OCI-LY7 (cell line): Measurements from ENCODE around the gene ALDOA. TPM values are rescaled to one million over a fixed set of nuclear protein-coding genes. Genes with fewer than 3 reads are reported as not detected.
A peak's percentile ranks its signal among the peaks of the same experiment; 100 is the strongest.

Source experiments
- BruUV-seq: library from RNA; stranded (reverse); fragments of 400-500 nt; replicated peaks from 2 replicates; lab custom pipeline; 2021; lab: Mats Ljungman, UMichigan
- CTCF ChIA-PET: fragments of 300-600 bp; sonication (Branson Sonifier 250); formaldehyde crosslinking; loops from one replicate; lab custom pipeline; 2022; ENCODE audit warnings: antibody characterized with exemption; ENCODE audit not compliant: unreplicated experiment; lab: Charles Lee
- POLR2A ChIA-PET: fragments of 300-600 bp; sonication (Branson Sonifier 250); formaldehyde crosslinking; loops from one replicate; lab custom pipeline; 2022; ENCODE audit warnings: antibody characterized with exemption; lab: Charles Lee
- DNase-seq: peaks from one replicate; pipeline ENCODE4 v3.0.0-alpha.2; 2015; ENCODE audit warnings: low spot score
- H2AFZ ChIP-seq: fragments of 200-600 bp; sonication (generic), shearing (Covaris generic); 2 replicates; pipeline ENCODE4 v1.6.1; 2014; ENCODE audit warnings: mild to moderate bottlenecking, antibody characterized with exemption, low read length, moderate library complexity
- H3K27ac ChIP-seq: fragments of 200-600 bp; sonication (generic); 2 replicates; pipeline ENCODE4 v1.5.1; 2014; ENCODE audit warnings: mixed run types, low read depth, mild to moderate bottlenecking, moderate library complexity, low read length, inconsistent platforms; ENCODE audit not compliant: poor library complexity, severe bottlenecking
- H3K36me3 ChIP-seq: fragments of 200-600 bp; sonication (generic); 2 replicates; pipeline ENCODE4 v1.6.1; 2014; ENCODE audit warnings: mild to moderate bottlenecking, antibody characterized with exemption, low read length, moderate library complexity, mixed read lengths; ENCODE audit not compliant: insufficient read depth
- H3K4me1 ChIP-seq: fragments of 200-600 bp; sonication (generic); 2 replicates; pipeline ENCODE4 v1.5.1; 2014; ENCODE audit warnings: mild to moderate bottlenecking, low read length; ENCODE audit not compliant: insufficient read depth, poor library complexity, severe bottlenecking
- H3K4me2 ChIP-seq: fragments of 200-600 bp; sonication (generic); 2 replicates; pipeline ENCODE4 v1.6.1; 2014; ENCODE audit warnings: mild to moderate bottlenecking, low read length
- H3K4me3 ChIP-seq: fragments of 200-600 bp; sonication (generic); 2 replicates; pipeline ENCODE4 v1.5.1; 2014; ENCODE audit warnings: mild to moderate bottlenecking, low read depth, low read length; ENCODE audit not compliant: poor library complexity, severe bottlenecking
- H3K79me2 ChIP-seq: fragments of 200-600 bp; sonication (generic); 2 replicates; pipeline ENCODE4 v1.6.1; 2016; ENCODE audit warnings: low read depth, mild to moderate bottlenecking, low read length, moderate library complexity, mixed read lengths; ENCODE audit not compliant: insufficient read depth
- H3K9me2 ChIP-seq: fragments of 200-600 bp; sonication (generic); 2 replicates; pipeline ENCODE4 v1.6.1; 2016; ENCODE audit warnings: mild to moderate bottlenecking, low read length, mixed read lengths; ENCODE audit not compliant: insufficient read depth
- H3K9me3 ChIP-seq: fragments of 200-600 bp; sonication (generic); 2 replicates; pipeline ENCODE4 v1.6.1; 2014; ENCODE audit warnings: mild to moderate bottlenecking, mixed run types, low read length, mixed read lengths
- H4K20me1 ChIP-seq: fragments of 200-600 bp; sonication (generic); 2 replicates; pipeline ENCODE4 v1.6.1; 2014; ENCODE audit warnings: mild to moderate bottlenecking, antibody characterized with exemption, low read length, moderate library complexity, mixed read lengths; ENCODE audit not compliant: insufficient read depth
- EZH2phosphoT487 ChIP-seq: fragments of 200-600 bp; sonication (generic); IDR thresholded peaks from 2 replicates; pipeline ENCODE4 v1.6.1; 2018; ENCODE audit warnings: low read depth, borderline replicate concordance, mild to moderate bottlenecking, mixed run types, antibody characterized with exemption, low read length, moderate library complexity, mixed read lengths
- intact Hi-C: fragments of 100-400 bp; cut with micrococcal nuclease; formaldehyde crosslinking; loops from one replicate; pipeline ENCODE4 v1.10.0; 2022; ENCODE audit not compliant: unreplicated experiment
- total RNA-seq, 2 experiments: library from RNA; depleted of rRNA in 1 of 2; stranded (reverse); fragments of >200 nt in 1 of 2; shearing (Covaris generic) in 1 of 2; gene quantifications; 2 replicates each; pipeline ENCODE4 v1.2.3, GENCODE V29; 2014 to 2022
- TF ChIP-seq, protein P1 (sequence below): fragments of 200-600 bp; sonication (generic); conservative IDR thresholded peaks from 2 replicates; pipeline ENCODE4 v1.5.1; 2014; ENCODE audit warnings: mild to moderate bottlenecking, antibody characterized with exemption, low read length, moderate library complexity, mixed read lengths

The ALDOA gene
- total RNA-seq, 2 experiments from 2014 or later, result 809 to 1,029 TPM

DNA sequence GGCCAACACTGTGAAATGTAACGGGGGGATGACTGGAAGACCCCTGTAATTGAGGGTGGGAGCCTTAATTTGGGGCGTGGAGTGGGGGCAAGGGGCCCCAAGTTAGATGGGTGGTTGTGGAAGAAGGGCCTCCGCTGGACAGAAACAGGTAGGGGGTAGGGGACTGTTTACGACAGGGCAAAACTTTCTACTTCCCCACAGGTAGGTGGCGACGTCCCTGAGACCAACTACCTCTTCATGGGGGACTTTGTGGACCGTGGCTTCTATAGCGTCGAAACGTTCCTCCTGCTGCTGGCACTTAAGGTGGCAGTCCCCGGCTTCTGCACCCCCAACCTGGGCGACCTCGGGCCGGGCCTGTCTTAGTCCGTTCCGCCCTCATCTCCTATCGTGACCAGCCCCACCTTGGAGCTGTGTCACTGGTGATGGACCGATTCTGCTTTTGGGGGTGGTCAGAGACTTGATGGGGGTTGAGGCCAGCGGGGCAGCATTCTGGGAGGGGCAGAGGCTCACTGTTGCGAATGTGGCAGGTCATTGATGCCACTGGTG lies 17.1 kb downstream of the ALDOA start:
- POLR2A ChIA-PET, result interaction anchor here (0.6 kb wide), 1 partner anchor 9 kb away, joined by 5 read pairs; the partner anchor contains the start of gene TBX6
- no peak overlapping the region for H3K4me3 ChIP-seq
- BruUV-seq, result no TSS peak
- peaks cover 4% of the 10 kb centered on the region for H3K4me1 ChIP-seq
- H3K9me3 ChIP-seq, result no peaks in the 10 kb centered on the region
- TF ChIP-seq EZH2phosphoT487, result no peak
- TF ChIP-seq, protein P1, sequence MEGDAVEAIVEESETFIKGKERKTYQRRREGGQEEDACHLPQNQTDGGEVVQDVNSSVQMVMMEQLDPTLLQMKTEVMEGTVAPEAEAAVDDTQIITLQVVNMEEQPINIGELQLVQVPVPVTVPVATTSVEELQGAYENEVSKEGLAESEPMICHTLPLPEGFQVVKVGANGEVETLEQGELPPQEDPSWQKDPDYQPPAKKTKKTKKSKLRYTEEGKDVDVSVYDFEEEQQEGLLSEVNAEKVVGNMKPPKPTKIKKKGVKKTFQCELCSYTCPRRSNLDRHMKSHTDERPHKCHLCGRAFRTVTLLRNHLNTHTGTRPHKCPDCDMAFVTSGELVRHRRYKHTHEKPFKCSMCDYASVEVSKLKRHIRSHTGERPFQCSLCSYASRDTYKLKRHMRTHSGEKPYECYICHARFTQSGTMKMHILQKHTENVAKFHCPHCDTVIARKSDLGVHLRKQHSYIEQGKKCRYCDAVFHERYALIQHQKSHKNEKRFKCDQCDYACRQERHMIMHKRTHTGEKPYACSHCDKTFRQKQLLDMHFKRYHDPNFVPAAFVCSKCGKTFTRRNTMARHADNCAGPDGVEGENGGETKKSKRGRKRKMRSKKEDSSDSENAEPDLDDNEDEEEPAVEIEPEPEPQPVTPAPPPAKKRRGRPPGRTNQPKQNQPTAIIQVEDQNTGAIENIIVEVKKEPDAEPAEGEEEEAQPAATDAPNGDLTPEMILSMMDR, result peak; percentile 55
- no peak overlapping the region for H3K4me2 ChIP-seq
- intact Hi-C loops, result no loop called here
- H2AFZ ChIP-seq, result no peak overlapping the region
- CTCF ChIA-PET, result no interaction called here
- H4K20me1 ChIP-seq, result no peaks in the 10 kb centered on the region
- H3K36me3 ChIP-seq, result peaks cover 94% of the 10 kb centered on the region
- no peak for DNase-seq
- peaks cover 20% of the 10 kb centered on the region; the same call in 1 of the 2 replicates for H3K79me2 ChIP-seq
- H3K9me2 ChIP-seq, result no peaks in the 10 kb centered on the region
- H3K27ac ChIP-seq, result no peak overlapping the region

DNA sequence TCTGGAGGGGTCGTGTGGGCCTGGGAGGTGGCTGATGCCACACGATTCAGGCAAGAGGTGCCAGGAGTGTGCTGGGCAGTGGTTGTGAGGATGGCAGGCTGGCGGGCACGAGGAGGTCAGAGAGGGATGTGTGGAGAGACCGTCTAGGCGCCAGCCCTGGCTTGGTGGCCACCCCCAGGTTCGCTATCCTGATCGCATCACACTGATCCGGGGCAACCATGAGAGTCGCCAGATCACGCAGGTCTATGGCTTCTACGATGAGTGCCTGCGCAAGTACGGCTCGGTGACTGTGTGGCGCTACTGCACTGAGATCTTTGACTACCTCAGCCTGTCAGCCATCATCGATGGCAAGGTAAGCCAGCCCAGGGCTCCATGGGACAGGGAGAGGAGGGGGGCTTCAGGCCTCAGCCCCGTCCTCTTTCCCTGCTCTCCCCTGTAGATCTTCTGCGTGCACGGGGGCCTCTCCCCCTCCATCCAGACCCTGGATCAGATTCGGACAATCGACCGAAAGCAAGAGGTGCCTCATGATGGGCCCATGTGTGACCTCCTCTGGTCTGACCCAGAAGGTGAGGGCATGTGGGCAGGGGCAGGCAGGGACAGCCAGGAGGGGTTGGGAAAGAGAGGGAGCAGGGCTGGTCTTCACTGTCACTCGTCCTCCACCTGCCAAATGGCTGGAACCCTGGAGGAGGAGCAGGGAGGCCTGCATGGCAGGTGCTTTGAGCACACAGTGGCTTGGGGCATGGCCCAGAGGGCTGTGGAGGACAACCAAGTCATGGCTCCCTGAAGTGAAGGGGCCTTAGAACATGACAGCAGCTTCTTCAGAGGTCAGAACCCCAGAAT lies 17.9 kb downstream of the ALDOA start:
- intact Hi-C loops, result no loop called here
- Histone ChIP-seq H3K4me1 (no peaks in the 10 kb centered on the region), H3K36me3 (peaks cover 85% of the 10 kb centered on the region), H4K20me1 (no peaks in the 10 kb centered on the region), H3K9me3 (no peaks in the 10 kb centered on the region), H3K9me2 (no peaks in the 10 kb centered on the region), H2AFZ (no peak overlapping the region), H3K79me2 (peaks cover 12% of the 10 kb centered on the region; the same call in 1 of the 2 replicates), H3K27ac (no peak overlapping the region), H3K4me3 (no peak overlapping the region), H3K4me2 (no peak overlapping the region)
- ChIA-PET CTCF (no interaction called here), POLR2A (interaction anchor here (0.6 kb wide), 1 partner anchor 8 kb away, joined by 5 read pairs; the partner anchor contains the start of gene TBX6)
- DNase-seq, result no peak
- BruUV-seq, result no TSS peak
- TF ChIP-seq, protein P1, result no peak
- no peak for TF ChIP-seq EZH2phosphoT487
